ENCODE results near the gene MYH3. TPM values are rescaled to one million over a fixed set of nuclear protein-coding genes. Genes with fewer than 3 reads are reported as not detected.

MYH3 gene
- total and polyA plus RNA-seq, 9 donors: 7,710 to 16,147 (median 11,367) TPM

GRCh38 chr17:10631701-10632100 is 25.4 kb downstream of the MYH3 start:
- 86% methylated on average over 14 of the region's 15 CpGs for WGBS (ENCODE audit: insufficient coverage)
- no peak overlapping the region for H3K4me3 ChIP-seq (ENCODE audit: low read length)
- peaks cover 58% of the 10 kb centered on the region for H3K36me3 ChIP-seq (ENCODE audit: control insufficient read depth, insufficient read depth, low read length)
- H3K27ac ChIP-seq (ENCODE audit: low read length): peak overlapping the region; percentile 51
- no peak for DNase-seq
- H3K27me3 ChIP-seq (ENCODE audit: control insufficient read depth, insufficient read depth, low read length): no peaks in the 10 kb centered on the region
- H3K9me3 ChIP-seq (replicated peaks; ENCODE audit: control insufficient read depth, low read depth, low read length): no peaks in the 10 kb centered on the region
- peaks cover 4% of the 10 kb centered on the region for H3K4me1 ChIP-seq (ENCODE audit: control insufficient read depth, insufficient read depth, low read length)

DNA sequence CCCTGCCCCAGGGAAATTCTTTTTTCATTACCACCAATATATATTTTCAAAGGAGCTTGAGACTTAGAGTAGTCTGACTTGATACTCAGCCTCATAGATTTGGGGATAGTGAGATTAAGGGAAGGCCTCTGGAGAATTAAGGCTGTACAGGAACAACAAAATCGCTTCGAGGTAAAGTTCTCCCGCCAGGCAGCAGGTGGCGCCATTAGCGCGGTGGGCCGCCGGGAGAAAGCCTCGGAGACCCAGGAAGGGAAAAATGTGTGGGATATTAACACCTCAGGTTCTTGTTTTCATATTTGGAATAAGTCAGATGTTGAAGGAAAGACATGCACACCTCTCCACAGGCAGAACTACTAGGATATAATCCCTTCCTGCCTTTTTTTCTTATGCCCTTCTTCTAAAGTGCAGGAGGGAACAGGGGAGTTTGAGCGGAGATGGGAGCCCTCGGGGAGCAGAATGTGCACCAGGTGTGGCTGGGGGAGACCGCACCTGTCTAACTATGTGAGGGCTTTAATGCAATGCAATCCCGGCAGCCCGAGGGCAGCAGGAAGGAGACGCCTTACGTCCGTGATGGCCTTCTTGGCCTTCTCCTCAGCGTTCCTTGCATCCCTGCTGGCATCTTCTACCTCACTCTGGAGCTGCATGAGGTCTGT is 25.9 kb downstream of the MYH3 start:
- peak overlapping the region; percentile 51 for H3K27ac ChIP-seq (ENCODE audit: low read length)
- H3K9me3 ChIP-seq (replicated peaks; ENCODE audit: control insufficient read depth, low read depth, low read length): no peaks in the 10 kb centered on the region
- DNase-seq: no peak
- 34% methylated on average over 15 of the region's 18 CpGs for WGBS (ENCODE audit: insufficient coverage)
- H3K4me1 ChIP-seq (ENCODE audit: control insufficient read depth, insufficient read depth, low read length): peaks cover 7% of the 10 kb centered on the region
- peaks cover 58% of the 10 kb centered on the region for H3K36me3 ChIP-seq (ENCODE audit: control insufficient read depth, insufficient read depth, low read length)
- H3K4me3 ChIP-seq (ENCODE audit: low read length): no peak overlapping the region
- no peaks in the 10 kb centered on the region for H3K27me3 ChIP-seq (ENCODE audit: control insufficient read depth, insufficient read depth, low read length)

DNA sequence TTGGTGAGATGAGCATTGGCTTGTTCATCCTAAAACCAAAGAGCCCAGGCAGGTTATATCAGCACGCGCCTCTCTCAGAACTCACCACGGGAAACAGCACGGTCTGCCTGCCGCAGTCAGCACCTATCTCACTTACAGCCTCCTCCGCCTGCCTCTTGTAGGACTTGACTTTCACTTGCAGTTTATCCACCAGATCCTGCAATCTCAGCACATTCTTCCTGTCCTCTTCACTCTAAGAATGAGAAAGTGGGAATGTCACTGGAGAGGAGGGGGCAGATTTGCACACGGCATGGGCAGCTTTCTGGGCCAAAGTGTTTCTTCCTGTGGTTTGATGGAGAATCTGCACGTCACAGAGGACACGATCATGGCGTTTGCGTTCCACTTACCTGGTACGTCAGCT is 27.4 kb downstream of the MYH3 start:
- no peak for DNase-seq
- peaks cover 49% of the 10 kb centered on the region for H3K36me3 ChIP-seq (ENCODE audit: control insufficient read depth, insufficient read depth, low read length)
- H3K4me1 ChIP-seq (ENCODE audit: control insufficient read depth, insufficient read depth, low read length): peaks cover 14% of the 10 kb centered on the region
- no peaks in the 10 kb centered on the region for H3K27me3 ChIP-seq (ENCODE audit: control insufficient read depth, insufficient read depth, low read length)
- WGBS (ENCODE audit: insufficient coverage): 90% methylated on average over 11 of the region's 12 CpGs
- peak overlapping the region; percentile 35 for H3K27ac ChIP-seq (ENCODE audit: low read length)
- H3K4me3 ChIP-seq (ENCODE audit: low read length): no peak overlapping the region
- no peaks in the 10 kb centered on the region for H3K9me3 ChIP-seq (replicated peaks; ENCODE audit: control insufficient read depth, low read depth, low read length)

- 77% methylated on average over 10 of the region's 13 CpGs for WGBS (ENCODE audit: insufficient coverage)
- Histone ChIP-seq H3K27me3 (ENCODE audit: control insufficient read depth, insufficient read depth, low read length) (no peaks in the 10 kb centered on the region), H3K4me3 (ENCODE audit: low read length) (no peak overlapping the region), H3K9me3 (replicated peaks; ENCODE audit: control insufficient read depth, low read depth, low read length) (no peaks in the 10 kb centered on the region), H3K4me1 (ENCODE audit: control insufficient read depth, insufficient read depth, low read length) (peaks cover 19% of the 10 kb centered on the region), H3K27ac (ENCODE audit: low read length) (peak overlapping the region; percentile 20), H3K36me3 (ENCODE audit: control insufficient read depth, insufficient read depth, low read length) (peaks cover 40% of the 10 kb centered on the region)
- no peak for DNase-seq
Measured at GRCh38 chr17:10628756-10629155, 28.4 kb downstream of the MYH3 start.

DNA sequence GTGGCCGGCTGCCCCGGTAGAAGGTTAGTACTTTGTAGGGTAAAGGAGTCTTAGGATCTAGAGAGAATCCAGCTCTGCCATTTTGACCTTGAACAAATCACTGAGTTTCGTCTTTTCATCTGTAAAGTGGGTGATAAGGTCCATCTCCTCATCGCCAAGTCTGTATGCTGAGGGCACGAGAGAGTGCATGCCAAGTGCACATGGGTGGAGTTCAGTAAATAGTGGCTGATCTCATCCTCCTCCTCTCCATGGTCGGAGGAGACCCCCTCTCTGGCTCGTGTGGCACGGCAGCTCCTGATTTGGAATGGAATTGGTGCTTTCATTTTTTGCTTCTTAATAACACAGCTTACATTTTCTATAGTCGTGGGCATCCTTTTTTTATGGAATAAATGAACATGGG is 30.7 kb downstream of the MYH3 start:
- 100% methylated on average over 1 of the region's 9 CpGs for WGBS (ENCODE audit: insufficient coverage)
- peak overlapping the region; percentile 79 for H3K27ac ChIP-seq (ENCODE audit: low read length)
- no peaks in the 10 kb centered on the region for H3K9me3 ChIP-seq (replicated peaks; ENCODE audit: control insufficient read depth, low read depth, low read length)
- H3K27me3 ChIP-seq (ENCODE audit: control insufficient read depth, insufficient read depth, low read length): no peaks in the 10 kb centered on the region
- peaks cover 22% of the 10 kb centered on the region for H3K36me3 ChIP-seq (ENCODE audit: control insufficient read depth, insufficient read depth, low read length)
- peak; percentile 69 for DNase-seq
- no peak overlapping the region for H3K4me3 ChIP-seq (ENCODE audit: low read length)
- peaks cover 33% of the 10 kb centered on the region for H3K4me1 ChIP-seq (ENCODE audit: control insufficient read depth, insufficient read depth, low read length)

DNA sequence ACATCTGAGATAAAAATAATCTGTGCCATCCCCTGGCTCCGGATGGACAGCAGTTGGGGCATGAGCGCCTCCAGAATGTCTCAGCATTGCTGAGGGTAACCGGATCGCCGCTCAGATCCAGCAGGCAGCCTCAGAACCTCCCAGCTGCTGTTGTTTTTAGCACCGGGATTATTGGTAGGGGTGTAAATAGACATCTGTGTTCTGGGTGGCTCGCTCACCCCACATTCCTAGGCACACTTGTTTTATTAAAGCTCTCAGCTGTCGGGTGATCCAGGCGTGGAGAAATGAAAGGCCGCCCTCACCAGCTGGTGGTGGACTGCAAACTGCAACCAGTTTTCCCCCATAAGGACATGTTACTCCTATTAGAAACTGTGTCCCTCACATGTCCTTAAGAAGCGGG is 32.1 kb downstream of the MYH3 start:
- no peak overlapping the region for H3K4me3 ChIP-seq (ENCODE audit: low read length)
- 70% methylated on average over 8 of the region's 11 CpGs for WGBS (ENCODE audit: insufficient coverage)
- no peaks in the 10 kb centered on the region for H3K27me3 ChIP-seq (ENCODE audit: control insufficient read depth, insufficient read depth, low read length)
- peaks cover 45% of the 10 kb centered on the region for H3K4me1 ChIP-seq (ENCODE audit: control insufficient read depth, insufficient read depth, low read length)
- H3K36me3 ChIP-seq (ENCODE audit: control insufficient read depth, insufficient read depth, low read length): peaks cover 8% of the 10 kb centered on the region
- H3K9me3 ChIP-seq (replicated peaks; ENCODE audit: control insufficient read depth, low read depth, low read length): no peaks in the 10 kb centered on the region
- H3K27ac ChIP-seq (ENCODE audit: low read length): peak overlapping the region; percentile 92
- DNase-seq: peak; percentile 93

GRCh38 chr17:10623737-10624338 is 33.3 kb downstream of the MYH3 start:
- H3K4me3 ChIP-seq (ENCODE audit: low read length): peak overlapping the region; percentile 42
- H3K27me3 ChIP-seq (ENCODE audit: control insufficient read depth, insufficient read depth, low read length): no peaks in the 10 kb centered on the region
- peak overlapping the region; percentile 92 for H3K27ac ChIP-seq (ENCODE audit: low read length)
- 64% methylated on average over 8 of the region's 10 CpGs for WGBS (ENCODE audit: insufficient coverage)
- no peaks in the 10 kb centered on the region for H3K9me3 ChIP-seq (replicated peaks; ENCODE audit: control insufficient read depth, low read depth, low read length)
- H3K36me3 ChIP-seq (ENCODE audit: control insufficient read depth, insufficient read depth, low read length): no peaks in the 10 kb centered on the region
- peak; percentile 86 for DNase-seq
- H3K4me1 ChIP-seq (ENCODE audit: control insufficient read depth, insufficient read depth, low read length): peaks cover 48% of the 10 kb centered on the region

- Histone ChIP-seq H3K27ac (ENCODE audit: low read length) (peak overlapping the region; percentile 92), H3K9me3 (replicated peaks; ENCODE audit: control insufficient read depth, low read depth, low read length) (no peaks in the 10 kb centered on the region), H3K36me3 (ENCODE audit: control insufficient read depth, insufficient read depth, low read length) (no peaks in the 10 kb centered on the region), H3K4me3 (ENCODE audit: low read length) (peak overlapping the region; percentile 42), H3K4me1 (ENCODE audit: control insufficient read depth, insufficient read depth, low read length) (peaks cover 54% of the 10 kb centered on the region), H3K27me3 (ENCODE audit: control insufficient read depth, insufficient read depth, low read length) (no peaks in the 10 kb centered on the region)
- no peak for DNase-seq
- WGBS (ENCODE audit: insufficient coverage): 76% methylated on average over 4 of the region's 14 CpGs
Measured at GRCh38 chr17:10622617-10623485, 34.3 kb downstream of the MYH3 start.

GRCh38 chr17:10621397-10621796 is 35.7 kb downstream of the MYH3 start:
- no peaks in the 10 kb centered on the region for H3K27me3 ChIP-seq (ENCODE audit: control insufficient read depth, insufficient read depth, low read length)
- no peak overlapping the region for H3K4me3 ChIP-seq (ENCODE audit: low read length)
- DNase-seq: no peak
- H3K9me3 ChIP-seq (replicated peaks; ENCODE audit: control insufficient read depth, low read depth, low read length): no peaks in the 10 kb centered on the region
- peak overlapping the region; percentile 53 for H3K27ac ChIP-seq (ENCODE audit: low read length)
- peaks cover 63% of the 10 kb centered on the region for H3K4me1 ChIP-seq (ENCODE audit: control insufficient read depth, insufficient read depth, low read length)
- WGBS (ENCODE audit: insufficient coverage): 79% methylated on average over 6 of the region's 6 CpGs
- no peaks in the 10 kb centered on the region for H3K36me3 ChIP-seq (ENCODE audit: control insufficient read depth, insufficient read depth, low read length)

DNA sequence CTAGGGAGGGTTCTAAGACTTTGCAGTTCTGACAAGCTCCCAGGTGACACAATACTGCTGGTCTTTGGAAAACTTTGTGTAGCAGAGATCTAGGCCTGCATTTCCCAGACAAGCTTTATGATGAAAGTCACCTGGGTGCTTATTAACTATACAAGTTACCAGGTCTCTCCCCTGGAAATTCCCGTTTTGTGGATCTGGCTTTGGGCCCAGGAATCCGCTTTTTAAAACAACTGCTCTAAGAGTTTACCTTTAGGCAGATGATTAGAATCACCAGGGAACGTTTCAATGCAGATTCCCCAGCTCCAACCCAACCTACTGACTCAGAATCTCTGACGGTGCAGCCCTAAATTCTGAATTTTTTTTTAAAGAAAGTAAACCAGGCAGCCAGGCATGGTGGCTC is 36.3 kb downstream of the MYH3 start:
- Histone ChIP-seq H3K27ac (ENCODE audit: low read length) (peak overlapping the region; percentile 59), H3K4me3 (ENCODE audit: low read length) (no peak overlapping the region)
- no peak for DNase-seq

More for the DNA sequence above, 36.3 kb downstream of the MYH3 start:
- Histone ChIP-seq H3K36me3 (ENCODE audit: control insufficient read depth, insufficient read depth, low read length) (no peaks in the 10 kb centered on the region), H3K4me1 (ENCODE audit: control insufficient read depth, insufficient read depth, low read length) (peaks cover 57% of the 10 kb centered on the region), H3K27me3 (ENCODE audit: control insufficient read depth, insufficient read depth, low read length) (no peaks in the 10 kb centered on the region), H3K9me3 (replicated peaks; ENCODE audit: control insufficient read depth, low read depth, low read length) (no peaks in the 10 kb centered on the region)
- 35% methylated on average over 4 of the region's 4 CpGs for WGBS (ENCODE audit: insufficient coverage)
